Lower lobe of right lung (tissue), 2 donors: Measurements from ENCODE around the gene MARF1. TPM values are rescaled to one million over a fixed set of nuclear protein-coding genes. Genes with fewer than 3 reads are reported as not detected.

Source experiments
- ATAC-seq, 2 donors: fragments of 200-7000 bp; cut with Tn5 transposase; one replicate each; pipeline ENCODE4 v1.9.1; 2020 to 2022; ENCODE audit warnings: mild to moderate bottlenecking in 2 of 2, moderate library complexity in 2 of 2
- DNase-seq: peaks from one replicate; pipeline ENCODE4 v3.0.0-alpha.2; 2020
- H3K27ac ChIP-seq: fragments of 200-600 bp; one replicate; pipeline ENCODE4 v1.8.0; 2022
- H3K27me3 ChIP-seq: fragments of 200-600 bp; one replicate; pipeline ENCODE4 v1.8.0; 2022; ENCODE audit warnings: low read depth
- H3K36me3 ChIP-seq: fragments of 200-600 bp; one replicate; pipeline ENCODE4 v1.8.0; 2022; ENCODE audit warnings: mild to moderate bottlenecking
- H3K4me1 ChIP-seq: fragments of 200-600 bp; one replicate; pipeline ENCODE4 v1.8.0; 2022
- H3K4me3 ChIP-seq: fragments of 200-600 bp; one replicate; pipeline ENCODE4 v1.8.0; 2022; ENCODE audit warnings: mild to moderate bottlenecking
- H3K9me3 ChIP-seq: fragments of 200-600 bp; one replicate; pipeline ENCODE4 v1.8.0; 2022
- CTCF ChIP-seq: fragments of 200-600 bp; IDR thresholded peaks from one replicate; pipeline ENCODE4 v1.8.0; 2022; ENCODE audit warnings: antibody characterized with exemption, mild to moderate bottlenecking
- intact Hi-C: fragments of 100-400 bp; cut with DNase I; formaldehyde crosslinking; loops from one replicate; pipeline ENCODE4 v1.11.0; 2022
- total RNA-seq: library from RNA; stranded (reverse); fragmentation: NEBNext Ultra II Directional; extraction: Animal tissue kit (Norgen Biotek cat#: 25700); gene quantifications from one replicate; pipeline ENCODE4 v1.2.1, GENCODE V29; 2021
- donor health status: DM: no; HTN: yes; CAD: no; lungs with severe emphysema.

Gene MARF1
- total RNA-seq, 1 donor from 2014 or later: 111 TPM

- no peak overlapping the region for H3K4me3 ChIP-seq
- DNase-seq (no peak), ATAC-seq (no peak)
- H3K27me3 ChIP-seq: no peaks in the 10 kb centered on the region
- intact Hi-C loops: no loop called here
- H3K36me3 ChIP-seq: peaks cover 100% of the 10 kb centered on the region
- H3K9me3 ChIP-seq: no peaks in the 10 kb centered on the region
- H3K4me1 ChIP-seq: no peaks in the 10 kb centered on the region
- TF ChIP-seq CTCF: no peak
- H3K27ac ChIP-seq: no peak overlapping the region
Measured at GRCh38 chr16:15621456-15621855, 21.5 kb downstream of the MARF1 start.

- ATAC-seq: no peak
- no peak for DNase-seq
- peaks cover 100% of the 10 kb centered on the region for H3K36me3 ChIP-seq
Measured at GRCh38 chr16:15620611-15621195, 22.3 kb downstream of the MARF1 start.

GRCh38 chr16:15618392-15618791, 24.6 kb downstream of the MARF1 start:
- Histone ChIP-seq H3K9me3 (no peaks in the 10 kb centered on the region), H3K4me3 (no peak overlapping the region), H3K27me3 (no peaks in the 10 kb centered on the region), H3K27ac (no peak overlapping the region), H3K36me3 (peaks cover 100% of the 10 kb centered on the region), H3K4me1 (no peaks in the 10 kb centered on the region)
- ATAC-seq: peak in 1 of 2 donors; percentile 19
- intact Hi-C loops: no loop called here
- no peak for DNase-seq
- TF ChIP-seq CTCF: no peak

More at GRCh38 chr16:15620611-15621195, 22.3 kb downstream of the MARF1 start:
- no peak for TF ChIP-seq CTCF
- intact Hi-C loops: no loop called here
- no peaks in the 10 kb centered on the region for H3K4me1 ChIP-seq
- no peak overlapping the region for H3K27ac ChIP-seq
- H3K9me3 ChIP-seq: no peaks in the 10 kb centered on the region
- H3K27me3 ChIP-seq: no peaks in the 10 kb centered on the region
- H3K4me3 ChIP-seq: no peak overlapping the region

- H3K4me1 ChIP-seq: no peaks in the 10 kb centered on the region
- intact Hi-C loops: no loop called here
- H3K9me3 ChIP-seq: no peaks in the 10 kb centered on the region
- ATAC-seq: no peak
- peaks cover 100% of the 10 kb centered on the region for H3K36me3 ChIP-seq
- no peaks in the 10 kb centered on the region for H3K27me3 ChIP-seq
- H3K27ac ChIP-seq: no peak overlapping the region
- no peak for DNase-seq
- H3K4me3 ChIP-seq: no peak overlapping the region
- no peak for TF ChIP-seq CTCF
Measured at GRCh38 chr16:15617901-15618300, 25.1 kb downstream of the MARF1 start.

GRCh38 chr16:15616475-15617165, 26.3 kb downstream of the MARF1 start:
- intact Hi-C loops: no loop called here
- Histone ChIP-seq H3K36me3 (peaks cover 100% of the 10 kb centered on the region), H3K9me3 (no peaks in the 10 kb centered on the region)

More at GRCh38 chr16:15616475-15617165, 26.3 kb downstream of the MARF1 start:
- DNase-seq: no peak
- H3K27me3 ChIP-seq: no peaks in the 10 kb centered on the region
- H3K4me1 ChIP-seq: no peaks in the 10 kb centered on the region
- TF ChIP-seq CTCF: no peak
- H3K4me3 ChIP-seq: no peak overlapping the region
- no peak for ATAC-seq
- H3K27ac ChIP-seq: no peak overlapping the region
